K562 (cell line): ENCODE data around the gene HSP90AA1. TPM values are rescaled to one million over a fixed set of nuclear protein-coding genes. Genes with fewer than 3 reads are reported as not detected.

ENCODE experiments used
- ATAC-seq: fragments of 200-7000 bp; cut with Tn5 transposase; 3 replicates; pipeline ENCODE4 v1.9.1; 2020; ENCODE audit warnings: moderate library complexity
- BruUV-seq: library from RNA; stranded (reverse); fragments of 400-500 nt; replicated peaks from 2 replicates; lab custom pipeline; 2021; lab: Mats Ljungman, UMichigan
- CTCF ChIA-PET: fragments of 300-600 bp; formaldehyde crosslinking; extraction: SDS; loops from one replicate; lab custom pipeline; 2021; ENCODE audit warnings: low intra/inter-chr PET ratio; lab: Yijun Ruan, JAX
- POLR2A ChIA-PET: fragments of 300-600, 350-650 bp; sonication (Branson Sonifier 250); formaldehyde crosslinking; extraction: SDS; loops from one replicate; lab custom pipeline; 2021; ENCODE audit warnings: antibody characterized with exemption, inconsistent platforms; lab: Yijun Ruan, JAX
- DNase-seq, 4 experiments: peaks; one replicate each; pipeline versions ENCODE4 v3.0.0 to v3.0.0-alpha.2; 2011 to 2018; ENCODE audit warnings: low spot score in 3 of 4, mixed read lengths in 3 of 4; ENCODE audit errors: extremely low read depth in 1 of 4
- FAIRE-seq: peaks from 2 replicates; lab custom pipeline; 2011; peaks lifted over from hg19 to GRCh38; lab: Jason Lieb, UNC
- H2AFZ ChIP-seq: 2 replicates; pipeline ENCODE4 v1.6.0; 2011; ENCODE audit warnings: low read depth, low read length, control low read depth, inconsistent platforms
- H3K27ac ChIP-seq: fragments of 200-600 bp; 3 replicates; pipeline ENCODE4 v1.8.0; 2011; ENCODE audit warnings: low read depth, mild to moderate bottlenecking, control low read depth, inconsistent platforms, low read length, moderate library complexity, mixed read lengths; ENCODE audit errors: extremely low read depth
- H3K27me3 ChIP-seq, 2 experiments: fragments of 300-600 bp in 1 of 2; 2 replicates in 1 of 2; 3 replicates in 1 of 2; pipeline versions ENCODE4 v1.6.0 to v1.8.0; 2011; ENCODE audit warnings: inconsistent platforms in 2 of 2, low read length in 2 of 2, mild to moderate bottlenecking in 1 of 2, mixed read lengths in 1 of 2, moderate library complexity in 1 of 2; ENCODE audit not compliant: control insufficient read depth in 2 of 2, insufficient read depth in 2 of 2
- H3K36me3 ChIP-seq: fragments of 300-600 bp; 3 replicates; pipeline ENCODE4 v1.8.0; 2011; ENCODE audit warnings: mild to moderate bottlenecking, low read length, inconsistent platforms; ENCODE audit not compliant: control insufficient read depth, insufficient read depth
- H3K4me1 ChIP-seq, 2 experiments: fragments of 200-600 bp in 1 of 2; replicated peaks in 1 of 2; 2 replicates in 1 of 2; 3 replicates in 1 of 2; pipeline versions ENCODE4 v1.5.1 to v1.8.0; 2011; ENCODE audit warnings: inconsistent platforms in 2 of 2, low read length in 2 of 2, mild to moderate bottlenecking in 1 of 2, mixed read lengths in 1 of 2, moderate library complexity in 1 of 2; ENCODE audit not compliant: control insufficient read depth in 2 of 2, insufficient read depth in 2 of 2
- H3K4me2 ChIP-seq: 2 replicates; pipeline ENCODE4 v1.6.1; 2011; ENCODE audit warnings: low read length, control low read depth, inconsistent platforms, mixed read lengths; ENCODE audit not compliant: insufficient read depth
- H3K4me3 ChIP-seq: fragments of 200-600 bp; sonication (generic), shearing (Covaris generic); 2 replicates; pipeline ENCODE4 v1.5.1; 2016; ENCODE audit warnings: control low read depth, inconsistent platforms
- H3K79me2 ChIP-seq: fragments of 200-600 bp; 3 replicates; pipeline ENCODE4 v1.8.0; 2011; ENCODE audit warnings: low read length, inconsistent platforms; ENCODE audit not compliant: control insufficient read depth, insufficient read depth
- H3K9ac ChIP-seq, 2 experiments: 2 replicates each; pipeline versions ENCODE4 v1.6.0 to v1.6.1; 2011; ENCODE audit warnings: low read depth in 2 of 2, low read length in 2 of 2, control low read depth in 1 of 2, inconsistent platforms in 1 of 2, mild to moderate bottlenecking in 1 of 2, mixed read lengths in 1 of 2; ENCODE audit not compliant: insufficient read depth in 1 of 2
- H3K9me1 ChIP-seq: one replicate; pipeline ENCODE4 v1.6.0; 2011; ENCODE audit warnings: inconsistent platforms, mild to moderate bottlenecking, low read length, moderate library complexity; ENCODE audit not compliant: control insufficient read depth, insufficient read depth
- H3K9me3 ChIP-seq: replicated peaks from 2 replicates; pipeline ENCODE4 v1.5.1; 2011; ENCODE audit warnings: low read depth, low read length, inconsistent platforms; ENCODE audit not compliant: control insufficient read depth, insufficient read depth
- H4K20me1 ChIP-seq: replicated peaks from 2 replicates; pipeline ENCODE4 v1.6.1; 2011; ENCODE audit warnings: low read length, inconsistent platforms, mixed read lengths; ENCODE audit not compliant: control insufficient read depth, insufficient read depth
- BRD4 ChIP-seq: fragments of 200-600 bp; sonication (generic); IDR thresholded peaks from 2 replicates; pipeline ENCODE4 v1.6.1; 2017; ENCODE audit warnings: inconsistent platforms
- NUFIP1 ChIP-seq: fragments of 450-650 bp; IDR thresholded peaks from 2 replicates; pipeline ENCODE4 v1.6.1; 2018; ENCODE audit not compliant: partially characterized antibody
- POLR2G ChIP-seq: fragments of 200-400 bp; formaldehyde crosslinking; IDR thresholded peaks from 2 replicates; pipeline ENCODE4 v1.6.1; 2017; ENCODE audit warnings: low read depth, mild to moderate bottlenecking, antibody characterized with exemption, low read length, moderate library complexity
- WGBS: fragments of 100-300 bp; shearing (Covaris generic); methylation state at CpG from one replicate; pipeline ENCODE4 v1.1.6; 2016; ENCODE audit warnings: low coverage, mixed read lengths; ENCODE audit not compliant: insufficient coverage; ENCODE audit errors: missing lambda C conversion rate; 5-methylcytosine and 5-hydroxymethylcytosine counted together
- in situ Hi-C: fragments of 300-500 bp; cut with MboI; formaldehyde crosslinking; loops from 4 replicates; pipeline ENCODE4 v1.15.0; 2018; ENCODE audit warnings: inconsistent platforms, mixed read lengths
- intact Hi-C: fragments of 100-400 bp; cut with micrococcal nuclease; formaldehyde crosslinking; loops from 2 replicates; pipeline ENCODE4 v1.14.2; 2022
- polyA plus RNA-seq, 8 experiments: library from polyadenylated mRNA; depleted of rRNA in 4 of 8; stranded (reverse) in 5 of 8; unstranded in 3 of 8; fragments of >200 nt; fragmentation: Nextera tagmentation in 2 of 8; fragmentation: Illumina TruSeq in 1 of 8; extraction: Ambion mirVana in 2 of 8; extraction: Trizol in 1 of 8; gene quantifications; 2 replicates each; pipeline versions ENCODE4 v1.2.1 to v1.2.3, GENCODE V29; 2011 to 2014; ENCODE audit warnings: inconsistent platforms in 1 of 8, missing spikeins in 1 of 8
- total RNA-seq, 7 experiments: library from RNA; depleted of rRNA in 6 of 7; stranded (reverse); fragments of >200 nt in 6 of 7; fragmentation: Illumina TruSeq in 2 of 7; extraction: Trizol in 2 of 7; gene quantifications; 2 replicates each; pipeline versions ENCODE4 v1.2.1 to v1.2.3, GENCODE V29; 2011 to 2021; ENCODE audit warnings: low replicate concordance in 1 of 7

Gene HSP90AA1
- total and polyA plus RNA-seq, 9 of the 15 experiments (the other 6 are each of a cell fraction or from before 2014, with no cell fraction given), result 377 to 1,731 (median 879) TPM

DNA sequence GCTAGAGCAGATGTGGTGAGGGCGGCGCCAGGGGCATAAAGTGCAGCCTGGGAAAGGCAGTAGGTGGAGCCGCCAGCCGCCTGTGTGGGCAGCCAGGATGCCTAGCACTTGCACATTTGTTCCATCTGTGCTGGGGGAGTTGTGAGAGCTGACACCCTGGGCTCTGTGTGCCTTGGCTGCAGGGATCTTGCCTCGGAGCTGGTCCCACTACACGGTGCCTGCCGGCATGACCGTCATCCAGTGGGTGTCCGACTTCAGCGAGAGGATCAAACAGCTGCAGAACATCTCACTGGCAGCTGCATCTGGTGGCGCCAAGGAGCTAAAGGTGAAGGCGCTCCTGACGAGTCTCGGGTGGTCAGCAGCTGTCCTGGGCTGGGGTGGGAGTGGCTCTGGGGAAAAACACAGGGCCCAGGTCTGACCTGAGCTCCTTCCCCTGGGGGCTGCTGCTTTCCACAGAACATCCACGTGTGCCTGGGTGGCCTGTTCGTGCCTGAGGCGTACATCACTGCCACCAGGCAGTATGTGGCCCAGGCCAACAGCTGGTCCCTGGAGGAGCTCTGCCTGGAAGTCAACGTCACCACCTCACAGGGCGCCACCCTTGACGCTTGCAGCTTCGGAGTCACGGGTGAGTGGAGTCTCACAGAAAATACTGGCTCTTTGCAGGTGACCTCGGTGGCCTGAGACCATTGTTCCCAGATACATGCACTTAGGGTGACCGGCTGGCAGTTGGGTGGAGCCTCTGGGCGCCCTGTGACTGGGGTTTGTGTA is 37.4 kb downstream of the HSP90AA1 start:
- in situ Hi-C loops, result no loop called here

More for the DNA sequence above, 37.4 kb downstream of the HSP90AA1 start:
- DNase-seq, result no peak
- Histone ChIP-seq H3K4me3 (no peak overlapping the region), H3K79me2 (no peaks in the 10 kb centered on the region), H3K9me1 (no peaks in the 10 kb centered on the region), H3K4me2 (no peak overlapping the region), H3K36me3 (peaks cover 63% of the 10 kb centered on the region; the same call in 2 of the 3 replicates), H2AFZ (no peak overlapping the region), H4K20me1 (no peaks in the 10 kb centered on the region), H3K9ac (no peak overlapping the region; a peak in 1 of 4 replicates), H3K27me3 (no peaks in the 10 kb centered on the region), H3K27ac (no peak overlapping the region), H3K4me1 (peaks cover 0 to 11% of the 10 kb centered on the region in 2 experiments; a peak in 2 of 5 replicates), H3K9me3 (no peaks in the 10 kb centered on the region)
- BruUV-seq, result no TSS peak
- ChIA-PET CTCF (interaction anchor here (0.6 kb wide), 1 partner anchor 12 kb away, joined by 3 read pairs; no protein-coding TSS in a partner anchor), POLR2A (interaction anchor here (0.6 to 1.2 kb wide), 2 partner anchors 14 to 37 kb away, joined by 3 read pairs; partner anchors contain the start of gene HSP90AA1)
- no peak for ATAC-seq
- WGBS, result 96% methylated on average over 14 of the region's 25 CpGs
- no peak for FAIRE-seq
- peak; percentile 12; the same call in 1 of the 2 replicates for TF ChIP-seq POLR2G
- no peak for TF ChIP-seq BRD4
- no peak for TF ChIP-seq NUFIP1
- intact Hi-C loops, result loop anchor here (5.0 kb wide), 1 partner anchor 87 kb away; the partner anchor contains the start of gene DYNC1H1
